Loucy (cell line): ENCODE measurements around the gene CDH4.
"Not testable (repeated sequence)": the region's sequence is repeated elsewhere in the genome, so short reads cannot be mapped to it uniquely, and the experiment has no call there.

Source experiments
- CTCF ChIP-seq: fragments of 200-600 bp; sonication (generic); conservative IDR thresholded peaks from 2 replicates; pipeline ENCODE4 v1.5.1; 2014; ENCODE audit warnings: mild to moderate bottlenecking, antibody characterized with exemption, low read length
- EZH2phosphoT487 ChIP-seq: fragments of 200-600 bp; IDR thresholded peaks from 2 replicates; pipeline ENCODE4 v1.6.1; 2018; ENCODE audit warnings: antibody characterized with exemption, mild to moderate bottlenecking, moderate library complexity, borderline replicate concordance

- not testable (repeated sequence) for TF ChIP-seq CTCF, EZH2phosphoT487
These were observed 696.0 kb downstream of the CDH4 start for GRCh38 chr20:61948056-61948455.
